GM23248 (cell line): ENCODE measurements around the gene RPN2.

ENCODE experiments used
- EZH2 ChIP-seq: fragments of 200-600 bp; sonication (generic); IDR thresholded peaks from 2 replicates; pipeline ENCODE4 v1.6.1; 2018; ENCODE audit warnings: antibody characterized with exemption, mild to moderate bottlenecking; ENCODE audit not compliant: insufficient read depth, poor library complexity, severe bottlenecking
- EZH2phosphoT487 ChIP-seq: fragments of 200-600 bp; sonication (generic); IDR thresholded peaks from 2 replicates; pipeline ENCODE4 v1.6.1; 2018; ENCODE audit warnings: antibody characterized with exemption, moderate library complexity, mild to moderate bottlenecking, low read depth; ENCODE audit not compliant: insufficient read depth

DNA sequence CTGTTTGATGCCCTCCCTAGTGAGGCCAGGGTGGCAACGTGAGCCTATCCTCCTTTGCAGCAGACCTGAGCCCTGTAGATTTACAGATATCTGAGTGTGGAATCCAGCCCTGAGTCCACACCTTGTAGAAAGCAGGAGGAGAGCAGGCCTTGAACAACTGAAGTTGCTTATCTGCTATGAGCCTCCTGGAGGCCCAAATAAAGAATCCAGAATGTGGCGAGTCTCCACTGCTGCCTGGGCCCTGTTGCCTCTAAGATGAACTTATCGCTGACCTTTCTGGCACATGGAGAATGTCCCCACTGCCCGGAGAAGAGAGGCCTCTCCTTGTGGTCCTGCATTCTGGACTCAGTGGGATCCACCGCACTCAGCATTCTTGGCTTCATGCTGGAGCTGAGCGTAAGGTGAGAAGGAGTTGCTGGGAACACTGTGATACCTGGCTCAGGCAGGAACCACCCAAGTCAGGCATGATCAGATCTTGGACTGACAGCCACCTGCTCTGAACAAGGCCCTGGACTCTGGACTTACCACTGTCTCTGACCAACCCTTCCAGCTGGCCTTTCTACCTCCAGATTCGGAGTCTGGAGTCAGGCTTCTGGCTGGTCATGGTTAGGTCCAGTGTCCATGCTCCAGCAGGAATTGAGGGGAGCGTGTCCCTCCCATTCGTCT lies 104.5 kb downstream of the RPN2 start:
- TF ChIP-seq EZH2phosphoT487: no peak
- TF ChIP-seq EZH2: no peak
